ENCODE measurements around the gene CCDC71. TPM values are rescaled to one million over a fixed set of nuclear protein-coding genes. Genes with fewer than 3 reads are reported as not detected.

Gene CCDC71
- total and polyA plus RNA-seq, 2 of the 13 experiments (the other 11 are each of a cell fraction or from before 2014, with no cell fraction given) = 9.7 to 14.3 TPM

GRCh38 chr3:49132073-49132436 lies 34.1 kb downstream of the CCDC71 start:
- DNase-seq (ENCODE audit: low spot score) (no peak), ATAC-seq (no peak), FAIRE-seq (no peak)
- Histone ChIP-seq H3K27me3 (ENCODE audit: control insufficient read depth in 1 of 2, insufficient read depth in 2 of 2, low read length in 2 of 2) (no peaks in the 10 kb centered on the region), H3K9ac (ENCODE audit: insufficient read depth, low read depth, low read length) (peak overlapping the region; percentile 75), H3K79me2 (ENCODE audit: insufficient read depth, low read length) (peaks cover 15% of the 10 kb centered on the region), H3K4me2 (ENCODE audit: low read depth, low read length) (peak overlapping the region; percentile 97), H3K4me3 (replicated peaks in 1 of 3; ENCODE audit: insufficient read depth in 1 of 3, low read depth in 2 of 3, low read length in 3 of 3) (peak overlapping the region; percentile 72 to 78 (median 77)), H2AFZ (ENCODE audit: low read length) (no peak overlapping the region), H3K36me3 (replicated peaks in 1 of 2; ENCODE audit: control insufficient read depth in 1 of 2, insufficient read depth in 2 of 2, low read length in 2 of 2) (peaks cover 5 to 10% of the 10 kb centered on the region in 2 experiments; a peak in 2 of 5 replicates), H4K20me1 (ENCODE audit: insufficient read depth, low read length) (no peaks in the 10 kb centered on the region), H3K4me1 (ENCODE audit: insufficient read depth, low read length) (peaks cover 39% of the 10 kb centered on the region), H3K9me3 (ENCODE audit: low read length) (no peaks in the 10 kb centered on the region), H3K27ac (ENCODE audit: extremely low read length, insufficient read depth, low read length) (peak overlapping the region; percentile 80)
- POLR2A ChIA-PET = interaction anchor here (0.9 to 8.5 kb wide), 16 partner anchors 8 to 392 kb away, joined by 3 to 110 read pairs (median 6); partner anchors contain the start of genes GPX1, IMPDH2, KLHDC8B and NDUFAF3
- 25% methylated on average over 5 of the region's 9 CpGs for WGBS (ENCODE audit: low lambda C conversion rate)
- in situ Hi-C loops (cut with HindIII; ENCODE audit: extremely low pct_ligation_motif_present, low pct_unique_long_range_greater_than_20kb) = no loop called here
- CTCF ChIA-PET (ENCODE audit: low intra/inter-chr PET ratio, low total read pairs) = no interaction called here
- intact Hi-C loops (cut with micrococcal nuclease; ENCODE audit: unreplicated experiment) = loop anchor here (5.0 kb wide), 1 partner anchor 40 kb away; the partner anchor contains the start of gene QRICH1
- no TSS peak for BruUV-seq (replicated peaks)
- no peak for TF ChIP-seq STAT5B (CRISPR knock-in tag; IDR thresholded peaks at IDR 0.05)
- no peak for TF ChIP-seq ZNF235 (CRISPR knock-in tag; IDR thresholded peaks at IDR 0.05; ENCODE audit: borderline replicate concordance)
- TF ChIP-seq ZNF3 (CRISPR knock-in tag; IDR thresholded peaks at IDR 0.05) = no peak
- no peak for TF ChIP-seq TOPORS (CRISPR knock-in tag; IDR thresholded peaks at IDR 0.05)
- TF ChIP-seq NR2F2 (IDR thresholded peaks at IDR 0.05; ENCODE audit: borderline replicate concordance, low read depth) = no peak
- TF ChIP-seq CSRNP1 (CRISPR knock-in tag; IDR thresholded peaks at IDR 0.05) = no peak
- no peak for TF ChIP-seq NFYC (CRISPR knock-in tag; IDR thresholded peaks at IDR 0.05)
- no peak for TF ChIP-seq SNAPC4 (CRISPR knock-in tag; IDR thresholded peaks at IDR 0.05)
- TF ChIP-seq ZFP36L2 (CRISPR knock-in tag; IDR thresholded peaks at IDR 0.05) = no peak
- TF ChIP-seq ZNF788 (CRISPR knock-in tag; IDR thresholded peaks at IDR 0.05; ENCODE audit: borderline replicate concordance) = peak; percentile 61; the same call in 1 of the 2 replicates
- TF ChIP-seq SMAD9 (CRISPR knock-in tag; IDR thresholded peaks at IDR 0.05) = peak; percentile 39; the same call in 1 of the 2 replicates
- TF ChIP-seq HOMEZ (CRISPR knock-in tag; IDR thresholded peaks at IDR 0.05; ENCODE audit: low read depth) = no peak
- no peak for TF ChIP-seq STAG1 (CRISPR knock-in tag; IDR thresholded peaks at IDR 0.05)
- TF ChIP-seq BCL3 (CRISPR knock-in tag; IDR thresholded peaks at IDR 0.05) = peak; percentile 39; the same call in 1 of the 2 replicates
- TF ChIP-seq ZNF510 (CRISPR knock-in tag; IDR thresholded peaks at IDR 0.05; ENCODE audit: low read depth) = no peak

All from HepG2 (cell line).